DMS153 (cell line): Measurements from ENCODE around the gene ADAMTS14.

Experiments used
- DNase-seq: peaks from one replicate; lab custom pipeline; 2025; lab: John Stamatoyannopoulos, UW

Gene ADAMTS14

GRCh38 chr10:70773965-70774809, 101.9 kb downstream of the ADAMTS14 start:
- no peak for DNase-seq

GRCh38 chr10:70774810-70775678, 102.7 kb downstream of the ADAMTS14 start:
- DNase-seq = no peak

- DNase-seq = no peak
These were observed 103.6 kb downstream of the ADAMTS14 start for GRCh38 chr10:70775679-70776454.

GRCh38 chr10:70776455-70777005, 104.2 kb downstream of the ADAMTS14 start:
- no peak for DNase-seq

- DNase-seq = no peak
These were observed 105.0 kb downstream of the ADAMTS14 start for GRCh38 chr10:70777063-70777875.

- DNase-seq = no peak
These were observed 106.1 kb downstream of the ADAMTS14 start for GRCh38 chr10:70778267-70778924.

- DNase-seq = no peak
These were observed 106.8 kb downstream of the ADAMTS14 start for GRCh38 chr10:70779088-70779487.

- DNase-seq = no peak
These were observed 107.4 kb downstream of the ADAMTS14 start for GRCh38 chr10:70779511-70780369.

- no peak for DNase-seq
These were observed 108.1 kb downstream of the ADAMTS14 start for GRCh38 chr10:70780370-70780760.

- no peak for DNase-seq
These were observed 108.5 kb downstream of the ADAMTS14 start for GRCh38 chr10:70780772-70781171.

GRCh38 chr10:70781461-70782051, 109.2 kb downstream of the ADAMTS14 start:
- DNase-seq = no peak

- DNase-seq = no peak
These were observed 109.9 kb downstream of the ADAMTS14 start for GRCh38 chr10:70782086-70782745.

- no peak for DNase-seq
These were observed 110.7 kb downstream of the ADAMTS14 start for GRCh38 chr10:70782746-70783680.

GRCh38 chr10:70784016-70784415, 111.7 kb downstream of the ADAMTS14 start:
- no peak for DNase-seq

GRCh38 chr10:70784471-70784870, 112.2 kb downstream of the ADAMTS14 start:
- no peak for DNase-seq

GRCh38 chr10:70785190-70785589, 112.9 kb downstream of the ADAMTS14 start, which contains the start of gene TBATA:
TSS of gene TBATA (minus strand) at chr10:70785377. CDS start at chr10:70783379, 1,998 bp downstream.
- no peak for DNase-seq

GRCh38 chr10:70786799-70787415, 114.6 kb downstream of the ADAMTS14 start:
- DNase-seq = no peak
